Activated naive CD4-positive, alpha-beta T cell treated with anti-CD3 and anti-CD28 coated beads, Interleukin-2, amount 50 U/mL, for 72 hours (primary cell): ENCODE results near the gene FGF11. TPM values are rescaled to one million over a fixed set of nuclear protein-coding genes. Genes with fewer than 3 reads are reported as not detected.

ENCODE experiments used
- ATAC-seq, 2 donors: fragments of 150-1000 bp; cut with Tn5 transposase; 2 replicates each; pipeline ENCODE4 v1.10.0; 2021; ENCODE audit warnings: mild to moderate bottlenecking in 2 of 2, moderate library complexity in 2 of 2
- DNase-seq, 2 donors: peaks; one replicate each; pipeline ENCODE4 v3.0.0; 2021 to 2022; ENCODE audit warnings: low spot score in 2 of 2
- H3K27ac Mint-ChIP-seq, 2 donors: one replicate each; pipeline ENCODE4 v1.8.0; 2022; ENCODE audit warnings: mild to moderate bottlenecking in 2 of 2, mixed read lengths in 2 of 2
- H3K36me3 Mint-ChIP-seq, 2 donors: one replicate each; pipeline ENCODE4 v1.8.0; 2022; ENCODE audit warnings: mixed read lengths in 2 of 2
- H3K9me3 Mint-ChIP-seq, 2 donors: one replicate each; pipeline ENCODE4 v1.8.0; 2022; ENCODE audit warnings: mixed read lengths in 2 of 2
- total RNA-seq, 2 donors: library from RNA; stranded (reverse); gene quantifications; one replicate each; pipeline ENCODE4 v1.2.3, GENCODE V29; 2022

FGF11 gene
- total RNA-seq, 2 donors from 2014 or later = 2.6 to 35.5 TPM

DNA sequence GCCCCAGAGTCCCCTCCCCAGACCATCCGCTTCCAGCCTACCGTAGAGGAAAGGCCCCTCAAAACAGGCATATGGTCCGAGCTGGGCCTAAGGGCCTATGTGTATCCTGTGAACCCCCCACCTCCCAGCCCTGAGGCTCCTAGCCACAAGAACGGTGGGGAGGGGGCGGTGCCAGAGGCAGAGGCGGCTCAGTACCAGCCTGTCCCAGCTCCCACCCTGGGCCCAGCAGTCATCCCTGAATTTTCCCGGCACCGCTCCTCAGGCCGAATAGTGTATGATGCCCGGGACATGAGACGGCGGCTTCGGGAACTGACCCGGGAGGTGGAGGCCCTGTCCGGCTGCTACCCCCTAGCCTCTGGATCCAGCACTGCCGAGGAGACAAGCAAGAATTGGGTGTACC is 18.1 kb upstream of the FGF11 start:
- DNase-seq = no peak
- ATAC-seq = no peak
- Mint-ChIP-seq H3K9me3 (no peaks in the 10 kb centered on the region), H3K27ac (no peak overlapping the region), H3K36me3 (no peaks in the 10 kb centered on the region)

DNA sequence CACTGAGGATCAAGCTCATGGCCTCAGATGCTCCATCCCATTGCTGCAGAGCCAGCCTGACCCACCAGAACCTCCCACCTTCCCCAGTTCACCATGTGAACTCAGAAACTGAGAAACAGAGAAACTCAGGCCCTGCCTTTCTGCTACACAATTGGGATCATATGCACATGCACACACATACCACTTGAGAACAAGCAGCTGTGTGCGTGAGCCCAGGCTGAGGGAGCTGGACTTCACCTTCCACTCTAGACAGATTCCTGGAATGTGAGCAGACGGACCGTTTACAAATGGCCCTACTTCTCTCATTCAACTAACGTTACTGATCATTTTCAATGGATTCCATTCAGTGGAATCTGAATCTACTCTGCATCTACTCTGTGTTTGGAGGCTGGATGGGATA is 15.6 kb upstream of the FGF11 start:
- Mint-ChIP-seq H3K27ac (no peak overlapping the region), H3K9me3 (no peaks in the 10 kb centered on the region), H3K36me3 (no peaks in the 10 kb centered on the region)
- DNase-seq (no peak), ATAC-seq (no peak)

DNA sequence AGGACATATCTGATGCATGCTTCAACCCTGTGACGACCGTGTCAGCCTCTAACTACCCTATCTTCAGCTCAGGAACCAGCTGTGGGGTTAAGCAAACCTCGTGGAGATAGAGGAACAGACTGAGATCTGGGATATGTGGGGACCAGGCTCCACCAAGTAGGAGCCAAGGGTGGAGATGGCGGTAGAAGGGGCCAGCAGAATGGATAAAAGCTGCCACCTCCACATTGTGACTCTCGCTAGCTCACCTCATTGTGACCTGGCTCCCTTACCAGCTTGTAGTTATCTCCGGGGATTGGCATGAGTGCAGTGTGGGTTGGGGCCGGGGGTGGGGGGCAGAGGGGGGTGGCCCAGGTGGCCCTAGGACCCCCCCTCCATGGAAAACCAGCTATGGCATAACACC is 14.0 kb upstream of the FGF11 start, which contains the start of gene SPEM2:
Gene SPEM2 (plus strand): TSS at position 301 of the 400 bp plus-strand sequence. CDS start 73 bp downstream, at position 374.
- no peaks in the 10 kb centered on the region for H3K36me3 Mint-ChIP-seq
- no peak for DNase-seq
- no peak for ATAC-seq
- H3K9me3 Mint-ChIP-seq = no peaks in the 10 kb centered on the region
- no peak within 1 kb of the TSS for H3K27ac Mint-ChIP-seq

DNA sequence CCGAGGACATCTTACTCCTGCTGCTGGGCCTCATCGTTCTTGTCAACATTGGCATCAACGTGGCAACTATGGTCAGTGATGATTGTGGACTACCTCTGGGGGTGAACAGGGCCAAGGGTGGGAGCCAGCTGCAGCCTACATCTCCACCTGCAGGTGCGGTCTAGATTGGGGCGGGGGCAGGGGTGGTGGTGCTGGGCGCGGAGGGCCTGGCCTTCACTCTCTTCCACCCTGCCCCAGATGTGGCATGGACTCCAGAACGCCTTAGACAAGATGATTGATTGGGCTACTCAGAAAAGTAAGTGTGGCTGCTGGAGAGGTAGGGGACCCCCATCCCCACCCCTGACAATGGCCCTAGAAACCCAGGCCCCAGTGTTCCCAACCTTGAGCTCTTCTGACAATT is 13.6 kb upstream of the FGF11 start:
- DNase-seq = no peak
- H3K36me3 Mint-ChIP-seq = no peaks in the 10 kb centered on the region
- H3K9me3 Mint-ChIP-seq = no peaks in the 10 kb centered on the region
- no peak overlapping the region for H3K27ac Mint-ChIP-seq
- no peak for ATAC-seq

DNA sequence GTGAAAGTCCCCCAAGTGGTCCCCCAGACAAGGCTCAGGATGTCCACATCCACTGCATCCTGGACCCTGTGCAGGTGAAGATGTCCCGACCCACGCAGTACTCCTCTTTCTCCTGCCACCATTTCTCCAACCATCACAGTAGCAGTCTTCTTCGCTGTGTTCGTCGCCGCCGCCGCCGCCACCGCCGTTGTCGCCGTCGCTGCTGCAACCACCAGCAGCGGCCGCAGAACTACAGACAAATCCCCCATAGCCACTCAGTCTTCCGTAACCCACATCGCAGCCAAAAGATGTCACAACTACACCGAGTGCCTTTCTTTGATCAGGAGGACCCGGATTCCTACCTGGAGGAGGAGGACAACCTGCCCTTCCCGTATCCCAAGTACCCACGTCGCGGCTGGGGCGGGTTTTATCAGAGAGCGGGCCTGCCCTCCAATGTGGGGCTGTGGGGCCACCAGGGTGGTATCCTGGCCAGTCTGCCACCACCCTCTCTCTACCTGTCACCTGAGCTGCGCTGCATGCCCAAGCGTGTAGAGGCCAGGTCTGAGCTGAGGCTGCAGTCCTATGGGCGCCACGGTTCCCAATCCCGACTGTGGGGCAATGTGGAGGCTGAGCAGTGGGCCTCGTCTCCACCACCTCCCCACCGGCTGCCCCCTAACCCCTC is 13.0 kb upstream of the FGF11 start:
- DNase-seq (no peak), ATAC-seq (no peak)
- Mint-ChIP-seq H3K9me3 (no peaks in the 10 kb centered on the region), H3K27ac (no peak overlapping the region), H3K36me3 (no peaks in the 10 kb centered on the region)

DNA sequence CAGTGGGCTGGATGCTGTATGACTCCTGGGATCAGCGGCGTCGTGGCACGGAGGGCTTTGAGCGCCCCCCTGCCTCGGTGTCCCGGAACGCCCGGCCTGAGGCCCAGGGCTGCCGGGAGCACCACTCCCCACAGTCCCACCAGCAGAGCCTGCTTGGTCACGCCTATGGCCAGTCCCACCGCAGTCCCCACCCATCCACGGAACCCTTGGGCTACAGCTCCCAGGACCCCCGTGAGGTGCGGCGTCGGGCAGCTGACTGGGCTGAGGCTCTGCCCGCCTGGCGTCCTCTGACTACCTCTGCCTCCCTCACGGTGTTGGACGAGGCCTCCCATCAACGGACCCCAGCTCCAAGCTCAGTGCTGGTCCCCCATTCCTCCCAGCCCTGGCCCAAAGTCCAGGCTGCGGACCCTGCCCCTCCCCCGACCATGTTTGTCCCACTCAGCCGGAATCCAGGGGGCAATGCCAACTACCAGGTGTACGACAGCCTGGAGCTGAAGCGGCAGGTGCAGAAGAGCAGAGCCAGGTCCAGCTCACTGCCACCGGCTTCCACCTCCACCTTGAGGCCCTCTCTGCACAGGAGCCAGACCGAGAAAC is 12.3 kb upstream of the FGF11 start:
- Mint-ChIP-seq H3K27ac (no peak overlapping the region), H3K9me3 (no peaks in the 10 kb centered on the region), H3K36me3 (no peaks in the 10 kb centered on the region)
- ATAC-seq (no peak), DNase-seq (no peak)

DNA sequence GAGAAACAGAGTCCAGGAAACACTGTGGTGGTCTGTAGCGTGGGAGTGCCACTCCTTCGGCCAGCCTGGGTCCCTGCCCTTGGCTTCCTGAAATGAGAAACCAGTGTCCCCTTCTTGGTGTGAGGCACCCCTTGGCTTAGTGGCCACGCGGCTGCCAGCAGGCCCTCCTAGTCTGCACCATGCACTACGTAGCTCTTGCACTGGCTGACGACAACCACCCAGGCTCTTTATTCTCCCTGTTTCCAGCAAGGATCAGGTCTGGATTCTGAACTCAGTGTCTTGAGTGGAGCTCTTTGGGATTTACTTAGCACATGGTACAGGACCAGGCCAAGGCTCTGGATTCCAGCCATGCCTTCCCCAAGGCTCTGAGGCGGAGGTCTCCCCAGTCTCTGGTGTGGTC is 11.8 kb upstream of the FGF11 start:
- no peak for ATAC-seq
- DNase-seq = no peak
- H3K9me3 Mint-ChIP-seq = no peaks in the 10 kb centered on the region
- H3K36me3 Mint-ChIP-seq = no peaks in the 10 kb centered on the region
- no peak overlapping the region for H3K27ac Mint-ChIP-seq

DNA sequence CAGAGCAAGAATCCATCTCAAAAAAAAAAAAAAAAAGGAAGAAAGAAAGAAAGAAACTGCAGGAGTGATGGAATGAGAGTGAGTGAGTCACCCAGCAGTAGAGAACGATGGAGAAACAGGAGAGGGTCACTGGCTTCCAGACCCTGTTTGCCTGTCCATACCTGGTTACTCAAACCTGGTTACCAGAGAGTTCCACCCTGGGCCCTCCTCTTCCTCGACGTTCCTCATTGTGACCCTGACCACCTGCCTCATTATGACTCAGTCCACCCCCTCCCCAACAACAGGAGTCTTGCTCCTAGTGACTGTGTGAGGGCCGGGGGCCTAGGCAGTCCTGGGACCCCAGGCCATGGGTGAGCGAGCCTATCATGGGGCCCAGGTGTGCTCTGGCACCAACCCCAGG is 10.8 kb upstream of the FGF11 start, which contains the start of gene SPEM3:
Gene SPEM3 (plus strand): TSS at position 301 of the 400 bp plus-strand sequence. CDS start 46 bp downstream, at position 347.
- Mint-ChIP-seq H3K27ac (peak within 1 kb of the TSS in 1 of 2 donors; percentile 55), H3K9me3 (no peaks in the 10 kb centered on the region), H3K36me3 (no peaks in the 10 kb centered on the region)
- DNase-seq (no peak), ATAC-seq (no peak)

DNA sequence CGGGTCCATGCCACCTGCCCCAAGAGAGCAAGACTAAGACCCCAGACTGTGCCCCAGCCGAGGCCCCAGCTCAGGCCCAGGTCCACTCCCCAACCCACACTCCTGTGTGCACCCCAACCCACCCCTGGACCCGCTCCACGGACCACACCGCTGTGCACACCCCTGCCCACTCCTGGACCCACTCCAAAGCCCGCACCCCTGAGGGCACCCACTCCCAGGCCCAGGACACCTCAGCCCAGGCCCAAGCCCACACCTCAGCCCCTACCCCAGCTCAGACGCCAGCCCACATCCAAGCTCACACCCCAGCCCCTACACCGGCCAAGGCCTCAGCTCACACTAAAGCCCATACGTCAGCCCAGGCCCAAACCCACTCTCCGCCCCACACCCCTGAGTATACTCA is 9.6 kb upstream of the FGF11 start:
- Mint-ChIP-seq H3K27ac (no peak overlapping the region), H3K9me3 (no peaks in the 10 kb centered on the region), H3K36me3 (no peaks in the 10 kb centered on the region)
- no peak for DNase-seq
- peak in 1 of 2 donors; percentile 32 for ATAC-seq

DNA sequence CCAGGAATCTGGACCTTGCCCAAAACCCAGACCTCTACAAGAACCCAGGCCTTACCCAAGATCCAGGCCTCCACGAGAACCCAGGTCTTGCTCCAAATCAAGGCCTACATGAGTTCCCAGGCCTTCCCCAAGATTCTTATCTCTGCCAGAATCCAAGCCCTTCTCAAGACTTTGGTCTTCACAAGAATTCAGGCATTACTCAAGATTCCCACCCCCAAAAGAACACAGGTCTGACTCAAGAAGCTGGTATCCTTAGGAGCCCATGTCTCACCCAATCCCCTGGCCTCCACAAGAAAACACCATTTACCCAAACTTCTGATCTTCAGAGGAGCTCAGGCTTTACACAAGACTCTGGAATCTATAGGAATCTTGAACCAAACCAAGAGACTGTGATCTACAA is 8.1 kb upstream of the FGF11 start:
- Mint-ChIP-seq H3K9me3 (no peaks in the 10 kb centered on the region), H3K27ac (no peak overlapping the region), H3K36me3 (no peaks in the 10 kb centered on the region)
- no peak for ATAC-seq
- DNase-seq = no peak

DNA sequence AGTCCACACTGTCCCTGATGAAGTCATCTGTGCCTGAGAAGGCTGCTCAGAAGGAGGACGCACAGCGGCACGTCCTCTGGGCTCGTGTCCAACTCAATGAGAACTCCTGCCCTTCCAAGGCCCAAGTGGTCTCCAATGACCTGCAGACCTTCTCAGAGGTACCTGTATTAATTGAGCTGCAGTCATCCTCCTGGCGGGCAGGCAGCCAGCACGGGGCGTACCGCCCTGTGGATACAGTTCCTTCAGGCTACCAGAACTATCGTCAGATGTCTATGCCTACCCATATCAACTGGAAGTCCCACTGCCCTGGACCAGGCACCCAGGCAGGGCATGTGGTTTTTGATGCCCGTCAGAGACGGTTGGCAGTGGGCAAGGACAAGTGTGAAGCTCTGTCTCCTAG is 7.0 kb upstream of the FGF11 start:
- DNase-seq = no peak
- H3K27ac Mint-ChIP-seq = peak overlapping the region in 1 of 2 donors; percentile 12
- ATAC-seq = no peak
- H3K36me3 Mint-ChIP-seq = no peaks in the 10 kb centered on the region
- H3K9me3 Mint-ChIP-seq = no peaks in the 10 kb centered on the region

DNA sequence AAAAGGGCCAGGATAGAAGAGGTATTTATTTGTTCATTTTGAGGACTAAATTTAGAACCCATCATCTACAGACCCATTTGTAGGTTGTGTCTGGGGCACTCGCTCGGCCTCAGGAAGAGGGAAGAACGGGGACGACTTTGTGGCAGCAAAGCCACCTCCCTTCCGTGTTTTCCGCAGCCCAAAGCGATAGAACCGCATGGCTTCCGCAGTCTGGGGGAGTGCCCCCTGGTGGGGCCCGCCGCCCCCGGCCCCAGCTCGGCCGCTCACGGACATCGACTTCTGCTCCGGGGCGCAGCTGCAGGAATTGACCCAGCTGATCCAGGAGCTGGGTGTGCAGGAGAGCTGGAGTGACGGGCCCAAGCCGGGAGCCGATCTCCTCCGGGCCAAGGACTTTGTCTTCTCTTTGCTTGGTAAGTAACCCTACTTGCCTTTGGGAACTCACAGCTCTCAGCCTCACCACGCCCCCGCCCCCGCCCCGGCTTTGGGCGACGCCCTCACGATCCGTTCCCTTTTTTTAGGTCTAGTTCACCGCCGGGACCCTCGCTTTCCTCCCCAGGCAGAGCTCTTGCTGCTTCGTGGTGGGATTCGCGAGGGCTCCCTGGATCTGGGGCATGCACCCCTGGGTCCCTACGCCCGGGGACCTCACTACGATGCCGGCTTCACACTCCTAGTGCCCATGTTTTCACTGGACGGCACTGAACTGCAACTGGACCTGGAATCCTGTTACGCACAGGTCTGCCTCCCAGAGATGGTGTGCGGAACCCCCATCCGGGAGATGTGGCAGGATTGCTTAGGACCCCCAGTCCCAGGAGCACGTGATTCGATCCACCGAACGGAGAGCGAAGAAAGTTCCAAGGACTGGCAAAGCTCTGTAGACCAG is 3.4 kb upstream of the FGF11 start:
- peak; percentile 37 to 46 for ATAC-seq
- peaks cover 8 to 17% of the 10 kb centered on the region in 2 donors for H3K36me3 Mint-ChIP-seq
- peak overlapping the region; percentile 93 to 95 for H3K27ac Mint-ChIP-seq
- peak; percentile 66 to 76 for DNase-seq
- no peaks in the 10 kb centered on the region for H3K9me3 Mint-ChIP-seq

DNA sequence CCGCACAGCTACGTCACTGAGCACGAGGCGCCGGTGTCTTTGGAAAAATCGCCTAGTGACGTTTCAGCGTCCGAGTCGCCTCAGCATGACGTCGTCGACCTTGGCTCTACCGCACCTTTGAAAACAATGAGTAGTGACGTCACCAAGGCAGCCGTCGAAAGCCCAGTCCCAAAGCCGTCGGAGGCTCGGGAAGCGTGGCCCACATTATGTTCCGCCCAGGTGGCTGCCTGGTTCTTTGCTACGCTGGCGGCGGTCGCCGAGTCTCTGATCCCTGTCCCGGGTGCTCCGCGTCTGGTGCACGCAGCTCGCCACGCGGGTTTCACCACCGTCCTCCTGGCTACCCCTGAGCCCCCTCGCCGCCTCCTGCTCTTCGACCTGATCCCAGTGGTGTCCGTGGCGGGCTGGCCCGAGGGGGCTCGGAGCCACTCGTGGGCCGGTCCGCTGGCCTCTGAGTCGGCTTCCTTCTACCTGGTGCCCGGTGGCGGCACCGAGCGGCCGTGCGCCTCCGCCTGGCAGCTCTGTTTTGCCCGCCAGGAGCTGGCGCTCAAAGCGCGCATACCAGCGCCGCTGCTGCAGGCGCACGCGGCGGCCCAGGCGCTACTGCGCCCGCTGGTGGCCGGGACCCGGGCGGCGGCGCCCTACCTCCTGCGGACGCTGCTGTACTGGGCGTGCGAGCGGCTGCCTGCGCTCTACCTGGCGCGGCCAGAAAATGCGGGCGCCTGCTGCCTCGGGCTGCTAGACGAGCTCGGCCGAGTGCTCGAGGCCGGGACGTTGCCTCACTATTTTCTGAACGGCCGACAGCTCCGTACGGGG is 2.5 kb upstream of the FGF11 start:
- DNase-seq (peak; percentile 86 to 87), ATAC-seq (peak; percentile 73 to 75)
- H3K27ac Mint-ChIP-seq = peak overlapping the region; percentile 93 to 95
- H3K9me3 Mint-ChIP-seq = no peaks in the 10 kb centered on the region
- peaks cover 8 to 17% of the 10 kb centered on the region in 2 donors for H3K36me3 Mint-ChIP-seq

DNA sequence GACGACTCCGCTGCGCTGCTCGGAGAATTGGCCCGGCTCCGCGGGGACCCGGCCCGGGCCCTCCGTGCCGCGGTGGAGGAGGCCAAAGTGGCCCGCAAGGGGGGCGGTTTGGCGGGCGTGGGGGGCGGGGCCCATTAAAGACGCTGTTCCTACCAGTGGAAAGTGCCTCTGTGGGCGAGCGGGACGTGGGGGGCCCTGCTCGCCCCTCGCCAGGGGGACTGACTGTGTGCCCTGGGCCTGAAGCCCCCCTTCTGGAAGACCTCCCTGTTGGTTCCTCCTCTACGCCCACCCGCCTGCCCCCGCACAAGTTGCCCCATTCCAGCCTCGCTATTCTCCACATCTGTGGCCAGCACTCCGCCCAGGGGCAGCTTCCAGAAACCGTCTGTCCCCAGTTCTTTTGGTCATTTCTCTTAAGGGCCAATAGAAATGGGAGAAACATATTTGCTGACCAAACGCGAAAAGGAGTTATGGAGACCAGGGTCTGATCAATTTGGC is 1.9 kb upstream of the FGF11 start:
- H3K27ac Mint-ChIP-seq = peak overlapping the region in 1 of 2 donors; percentile 86
- no peak for ATAC-seq

DNA sequence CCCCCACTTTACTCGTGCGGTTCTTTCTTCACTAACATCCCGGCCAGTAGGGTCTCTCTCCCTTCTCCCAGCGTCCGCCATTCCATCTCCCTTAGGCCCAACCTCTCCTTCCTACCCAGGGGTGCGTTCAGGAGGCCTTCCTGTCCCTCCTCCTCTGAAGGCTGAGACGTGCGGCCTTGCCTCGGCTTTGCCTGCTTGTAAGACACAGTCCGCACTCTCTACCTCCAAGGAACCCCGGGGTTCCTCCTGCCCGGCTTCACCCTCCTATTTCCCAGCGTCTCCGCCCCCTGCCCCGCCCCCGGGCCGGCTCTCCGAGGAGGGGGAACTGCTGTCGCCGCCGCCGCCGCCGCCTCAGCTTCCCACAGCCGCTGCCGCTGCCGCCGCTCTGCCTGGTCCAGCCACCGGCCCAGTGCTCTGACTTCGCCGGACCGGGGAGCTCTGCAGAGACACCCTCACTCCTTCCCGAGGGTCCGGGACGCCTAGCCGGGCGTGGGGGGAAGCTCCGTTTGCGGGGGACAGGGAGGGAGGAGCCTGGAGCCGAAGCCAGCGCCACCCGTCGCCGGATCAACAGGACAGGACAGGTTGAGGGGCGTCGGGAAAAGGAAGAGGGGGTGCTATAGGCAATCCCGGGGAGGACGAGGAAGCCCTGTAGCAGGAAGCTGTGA is 1.2 kb upstream of the FGF11 start:
- ATAC-seq (peak in 1 of 2 donors; percentile 31), DNase-seq (peak in 1 of 2 donors; percentile 87)
- Mint-ChIP-seq H3K27ac (peak overlapping the region in 1 of 2 donors; percentile 86), H3K9me3 (no peaks in the 10 kb centered on the region), H3K36me3 (peaks cover 8 to 17% of the 10 kb centered on the region in 2 donors)

More for the DNA sequence above, 1.9 kb upstream of the FGF11 start:
- H3K36me3 Mint-ChIP-seq = peaks cover 8 to 17% of the 10 kb centered on the region in 2 donors
- no peaks in the 10 kb centered on the region for H3K9me3 Mint-ChIP-seq
- DNase-seq = no peak
